ENCODE measurements around the gene NEK5.

Gene NEK5

DNA sequence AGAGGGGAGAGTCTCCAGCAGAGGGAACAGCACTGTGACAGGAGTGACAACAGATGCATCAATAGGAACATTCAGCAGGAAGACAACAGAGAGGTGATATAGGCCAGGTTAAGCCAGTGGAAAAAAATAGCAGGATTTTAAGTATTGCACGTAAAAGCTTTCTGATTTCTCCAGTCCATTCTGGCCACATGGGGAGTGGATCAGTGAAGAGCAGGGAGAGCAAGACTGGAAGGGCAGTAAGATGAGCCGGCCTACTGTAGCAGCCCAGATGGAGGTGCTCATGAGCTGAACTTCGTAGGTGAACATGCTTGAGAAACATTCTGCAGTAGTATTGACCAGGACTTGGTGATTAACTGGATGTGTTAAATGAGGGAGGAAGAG, 102.6 kb downstream of the NEK5 start:
- TF ChIP-seq TCF12 (IDR thresholded peaks at IDR 0.05; ENCODE audit: low read depth) (no peak), RAD21 (IDR thresholded peaks at IDR 0.05; ENCODE audit: low read depth) (peak; percentile 53)

DNA sequence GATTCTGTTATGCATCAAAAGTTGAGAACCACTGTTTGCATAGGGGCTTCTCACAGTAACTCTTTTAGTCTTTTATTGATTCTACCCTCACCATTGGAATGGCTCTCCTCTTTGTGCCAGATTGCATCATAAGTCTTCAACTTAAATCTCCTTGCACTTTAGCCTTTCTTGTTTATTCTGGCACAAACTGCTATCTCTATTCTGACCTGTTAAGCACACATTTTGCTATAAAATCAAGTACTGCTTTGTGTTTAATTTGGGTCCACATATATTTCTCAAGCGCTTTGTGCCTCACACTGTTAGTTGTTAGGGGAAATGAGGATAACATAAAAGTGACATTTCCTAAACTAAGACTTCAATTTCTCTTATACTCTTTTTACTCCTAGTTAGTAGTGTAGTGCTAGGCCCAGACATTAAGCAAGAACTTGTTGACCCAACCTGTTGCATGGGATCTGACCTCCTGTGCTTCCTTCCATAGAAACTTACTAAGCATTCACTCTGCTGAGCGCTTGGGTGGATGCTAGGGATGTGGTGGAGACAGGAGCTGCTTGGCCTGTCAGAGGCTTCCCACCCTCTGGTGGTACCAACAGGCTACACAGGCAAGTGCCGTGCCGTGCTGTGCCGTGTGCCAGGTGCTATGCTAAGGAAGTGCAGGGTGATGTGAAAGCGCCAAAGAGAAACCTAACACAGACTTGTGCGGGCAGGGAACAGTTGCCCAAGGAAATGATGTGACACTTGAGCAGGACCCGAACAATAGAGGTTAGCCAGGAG, 103.2 kb downstream of the NEK5 start:
- TF ChIP-seq TCF12 (IDR thresholded peaks at IDR 0.05; ENCODE audit: low read depth) (no peak), FOXM1 (IDR thresholded peaks at IDR 0.05; ENCODE audit: borderline replicate concordance, low read depth) (no peak), EP300 (IDR thresholded peaks at IDR 0.05; ENCODE audit: borderline replicate concordance) (no peak), CEBPB (IDR thresholded peaks at IDR 0.05) (no peak), TEAD4 (IDR thresholded peaks at IDR 0.05) (no peak), ZBTB7A (IDR thresholded peaks at IDR 0.05; ENCODE audit: low read depth) (no peak), RAD21 (IDR thresholded peaks at IDR 0.05; ENCODE audit: low read depth) (no peak), CREB1 (IDR thresholded peaks at IDR 0.05; ENCODE audit: low read depth) (no peak), YY1 (IDR thresholded peaks at IDR 0.05; ENCODE audit: low read depth) (no peak), USF1 (IDR thresholded peaks at IDR 0.05) (no peak)
- TF ChIP-seq, protein P1, sequence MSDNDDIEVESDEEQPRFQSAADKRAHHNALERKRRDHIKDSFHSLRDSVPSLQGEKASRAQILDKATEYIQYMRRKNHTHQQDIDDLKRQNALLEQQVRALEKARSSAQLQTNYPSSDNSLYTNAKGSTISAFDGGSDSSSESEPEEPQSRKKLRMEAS (IDR thresholded peaks at IDR 0.05): no peak

GRCh38 chr13:52024481-52024880, 104.4 kb downstream of the NEK5 start, which contains the start of gene UTP14C:
UTP14C (plus strand) TSS chr13:52024691; CDS start chr13:52028805, 4,114 bp downstream.
- no peak for TF ChIP-seq YY1 (IDR thresholded peaks at IDR 0.05; ENCODE audit: low read depth)
- TF ChIP-seq RAD21 (IDR thresholded peaks at IDR 0.05; ENCODE audit: low read depth): no peak
- no peak for TF ChIP-seq EGR1 (IDR thresholded peaks at IDR 0.05)
- no peak for TF ChIP-seq CEBPB (IDR thresholded peaks at IDR 0.05)

DNA sequence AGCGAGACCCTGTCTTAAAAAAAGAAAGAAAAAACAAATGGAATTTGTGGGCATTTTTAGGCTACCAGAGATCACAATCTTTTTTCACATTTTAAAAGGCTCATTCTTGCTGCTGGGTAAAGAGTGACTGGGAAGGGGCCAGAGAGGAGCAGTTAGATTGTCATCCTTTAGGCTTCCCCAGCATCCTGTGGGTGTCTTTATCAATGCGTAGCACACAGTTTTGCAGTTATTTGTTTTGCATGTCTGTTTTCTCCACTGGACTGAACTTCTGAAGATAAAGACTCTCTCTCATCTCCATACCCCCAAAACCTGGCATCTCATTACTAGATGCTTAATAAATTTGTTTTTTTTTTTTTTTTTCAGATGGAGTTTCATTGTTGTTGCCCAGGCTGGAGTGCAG, 106.5 kb downstream of the NEK5 start:
- no peak for TF ChIP-seq YY1 (IDR thresholded peaks at IDR 0.05; ENCODE audit: low read depth)
- TF ChIP-seq TEAD4 (IDR thresholded peaks at IDR 0.05): no peak
- TF ChIP-seq TCF12 (IDR thresholded peaks at IDR 0.05; ENCODE audit: low read depth): no peak
- TF ChIP-seq CREB1 (IDR thresholded peaks at IDR 0.05; ENCODE audit: low read depth): no peak

- TF ChIP-seq TCF12 (IDR thresholded peaks at IDR 0.05; ENCODE audit: low read depth) (no peak), FOXM1 (IDR thresholded peaks at IDR 0.05; ENCODE audit: borderline replicate concordance, low read depth) (no peak), TAF1 (IDR thresholded peaks at IDR 0.05; ENCODE audit: low read depth) (no peak), REST (IDR thresholded peaks at IDR 0.05; ENCODE audit: low read depth) (no peak), RAD21 (IDR thresholded peaks at IDR 0.05; ENCODE audit: low read depth) (no peak), NFIC (IDR thresholded peaks at IDR 0.05) (no peak), ZBTB7A (IDR thresholded peaks at IDR 0.05; ENCODE audit: low read depth) (no peak), CEBPB (IDR thresholded peaks at IDR 0.05) (no peak), TEAD4 (IDR thresholded peaks at IDR 0.05) (no peak), CREB1 (IDR thresholded peaks at IDR 0.05; ENCODE audit: low read depth) (no peak), EP300 (IDR thresholded peaks at IDR 0.05; ENCODE audit: borderline replicate concordance) (no peak), EGR1 (IDR thresholded peaks at IDR 0.05) (no peak), USF1 (IDR thresholded peaks at IDR 0.05) (no peak)
- TF ChIP-seq, protein P1 (IDR thresholded peaks at IDR 0.05): no peak
Measured at GRCh38 chr13:52020191-52020590, 108.7 kb downstream of the NEK5 start.

DNA sequence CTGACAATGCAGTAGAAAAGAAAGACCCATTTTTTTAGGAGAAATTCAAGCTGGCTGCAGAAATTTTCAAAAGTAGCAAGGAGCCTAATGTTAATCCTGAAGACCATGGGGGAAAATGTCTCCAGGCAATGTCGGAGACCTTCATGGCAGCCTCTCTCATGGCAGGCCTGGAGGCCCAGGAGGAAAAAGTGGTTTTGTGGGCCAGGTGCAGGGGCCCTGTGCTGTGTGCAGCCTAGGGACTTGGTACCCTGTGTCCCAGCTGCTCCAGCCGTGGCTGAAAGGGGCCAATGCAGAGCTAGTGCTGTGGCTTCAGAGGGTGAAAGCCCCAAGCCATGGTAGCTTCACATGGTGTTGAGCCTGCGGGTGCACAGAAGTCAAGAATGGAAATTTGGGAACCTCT, 112.6 kb downstream of the NEK5 start:
- TF ChIP-seq, protein P1 (IDR thresholded peaks at IDR 0.05): no peak
- TF ChIP-seq FOXM1 (IDR thresholded peaks at IDR 0.05; ENCODE audit: borderline replicate concordance, low read depth) (no peak), EP300 (IDR thresholded peaks at IDR 0.05; ENCODE audit: borderline replicate concordance) (no peak), EGR1 (IDR thresholded peaks at IDR 0.05) (no peak), CREB1 (IDR thresholded peaks at IDR 0.05; ENCODE audit: low read depth) (no peak), NFIC (IDR thresholded peaks at IDR 0.05) (no peak), TCF12 (IDR thresholded peaks at IDR 0.05; ENCODE audit: low read depth) (no peak)

- TF ChIP-seq EP300 (IDR thresholded peaks at IDR 0.05; ENCODE audit: borderline replicate concordance) (no peak), TEAD4 (IDR thresholded peaks at IDR 0.05) (no peak), RAD21 (IDR thresholded peaks at IDR 0.05; ENCODE audit: low read depth) (no peak), FOXM1 (IDR thresholded peaks at IDR 0.05; ENCODE audit: borderline replicate concordance, low read depth) (no peak), REST (IDR thresholded peaks at IDR 0.05; ENCODE audit: low read depth) (no peak), CEBPB (IDR thresholded peaks at IDR 0.05) (no peak)
Measured at GRCh38 chr13:52012512-52012836, 116.4 kb downstream of the NEK5 start.

Data from Ishikawa (cell line).